Panc1 (cell line): ENCODE data around the gene KCNF1. TPM values are rescaled to one million over a fixed set of nuclear protein-coding genes. Genes with fewer than 3 reads are reported as not detected.

ENCODE experiments used
- ATAC-seq: fragments of 200-7000 bp; cut with Tn5 transposase; 2 replicates; pipeline ENCODE4 v1.9.1; 2020; ENCODE audit warnings: mild to moderate bottlenecking, moderate library complexity
- BruUV-seq: library from RNA; stranded (reverse); fragments of 400-500 nt; replicated peaks from 2 replicates; lab custom pipeline; 2021; lab: Mats Ljungman, UMichigan
- CTCF ChIA-PET: fragments of 300-600 bp; sonication (Branson Sonifier 250); formaldehyde crosslinking; loops from one replicate; lab custom pipeline; 2022; ENCODE audit warnings: antibody characterized with exemption; lab: Charles Lee
- POLR2A ChIA-PET: fragments of 300-600 bp; sonication (Branson Sonifier 250); formaldehyde crosslinking; loops from one replicate; lab custom pipeline; 2022; ENCODE audit warnings: antibody characterized with exemption; lab: Charles Lee
- DNase-seq: peaks from one replicate; pipeline ENCODE4 v3.0.0-alpha.2; 2010; ENCODE audit warnings: low read depth, low spot score
- H3K27ac ChIP-seq: 2 replicates; pipeline ENCODE4 v1.5.1; 2011; ENCODE audit warnings: mild to moderate bottlenecking, low read length, inconsistent platforms
- H3K27me3 ChIP-seq: fragments of 200-500 bp; sonication (Bioruptor generic); 2 replicates; pipeline ENCODE4 v1.6.0; 2014; ENCODE audit warnings: low read length, inconsistent platforms; ENCODE audit not compliant: control insufficient read depth, insufficient read depth
- H3K36me3 ChIP-seq: fragments of 200-500 bp; sonication (Bioruptor generic); 2 replicates; pipeline ENCODE4 v1.5.1; 2014; ENCODE audit warnings: inconsistent platforms, mild to moderate bottlenecking, low read length, moderate library complexity; ENCODE audit not compliant: control insufficient read depth, insufficient read depth
- H3K4me1 ChIP-seq: 2 replicates; pipeline ENCODE4 v1.5.1; 2011; ENCODE audit warnings: inconsistent platforms, mild to moderate bottlenecking, low read length, moderate library complexity; ENCODE audit not compliant: control insufficient read depth, insufficient read depth
- H3K4me3 ChIP-seq, 2 experiments: 2 replicates each; pipeline ENCODE4 v1.5.1; 2011 to 2012; ENCODE audit warnings: low read depth in 2 of 2, low read length in 2 of 2, mild to moderate bottlenecking in 2 of 2, inconsistent platforms in 1 of 2, moderate library complexity in 1 of 2
- H3K9me3 ChIP-seq: fragments of 200-500 bp; sonication (Bioruptor generic); 2 replicates; pipeline ENCODE4 v1.5.1; 2014; ENCODE audit warnings: low read depth, mild to moderate bottlenecking, inconsistent platforms, low read length, moderate library complexity; ENCODE audit not compliant: control insufficient read depth, insufficient read depth
- CTCF ChIP-seq: fragments of 450-650 bp; IDR thresholded peaks from 2 replicates; pipeline ENCODE4 v1.5.1; 2017; ENCODE audit warnings: mild to moderate bottlenecking
- POLR2AphosphoS5 ChIP-seq: IDR thresholded peaks from 2 replicates; pipeline ENCODE4 v1.6.1; 2012; ENCODE audit warnings: mild to moderate bottlenecking, low read depth, low read length, moderate library complexity
- REST ChIP-seq, 2 experiments: IDR thresholded peaks; 2 replicates each; pipeline ENCODE4 v1.6.1; 2011 to 2012; ENCODE audit warnings: low read depth in 2 of 2, control low read depth in 1 of 2, low read length in 1 of 2, mild to moderate bottlenecking in 1 of 2, moderate library complexity in 1 of 2; ENCODE audit not compliant: insufficient read depth in 1 of 2
- SIN3A ChIP-seq: IDR thresholded peaks from 2 replicates; pipeline ENCODE4 v1.6.1; 2012; ENCODE audit warnings: low read depth, mild to moderate bottlenecking, low read length, moderate library complexity, borderline replicate concordance; ENCODE audit not compliant: insufficient read depth
- TCF7L2 ChIP-seq: IDR thresholded peaks from 2 replicates; pipeline ENCODE4 v1.6.1; 2011; ENCODE audit warnings: mild to moderate bottlenecking, low read depth, low read length, inconsistent platforms
- in situ Hi-C: cut with HindIII; loops from 2 replicates; pipeline ENCODE4 v1.10.0; 2016; ENCODE audit warnings: low sequenced_read_pairs, low pct_unique_long_range_greater_than_20kb
- intact Hi-C: fragments of 100-400 bp; cut with micrococcal nuclease; formaldehyde crosslinking; loops from one replicate; pipeline ENCODE4 v1.10.0; 2022; ENCODE audit not compliant: unreplicated experiment
- total RNA-seq: library from RNA; stranded (reverse); gene quantifications from one replicate; pipeline ENCODE4 v1.2.1, GENCODE V29; 2021; ENCODE audit not compliant: unreplicated experiment

Gene KCNF1
- total RNA-seq, 1 experiment from 2014 or later = 0.39 TPM

GRCh38 chr2:10961490-10961875, 49.7 kb downstream of the KCNF1 start:
- intact Hi-C loops = no loop called here
- H3K27me3 ChIP-seq = peaks cover 2% of the 10 kb centered on the region
- TF ChIP-seq POLR2AphosphoS5 (no peak), TCF7L2 (no peak), REST (IDR thresholded peaks at IDR 0.05; ENCODE audit: insufficient read depth in 1 of 2, low read depth in 2 of 2, low read length in 1 of 2) (no peak), SIN3A (no peak), CTCF (no peak)
- no peaks in the 10 kb centered on the region for H3K36me3 ChIP-seq
- no TSS peak for BruUV-seq
- in situ Hi-C loops = no loop called here
- no peaks in the 10 kb centered on the region for H3K9me3 ChIP-seq
- ChIA-PET CTCF (no interaction called here), POLR2A (no interaction called here)
- H3K4me1 ChIP-seq = no peaks in the 10 kb centered on the region
- DNase-seq (no peak), ATAC-seq (no peak)
- no peak overlapping the region for H3K27ac ChIP-seq
- H3K4me3 ChIP-seq = no peak overlapping the region

- Histone ChIP-seq H3K4me1 (no peaks in the 10 kb centered on the region), H3K4me3 (no peak overlapping the region), H3K27ac (no peak overlapping the region), H3K9me3 (no peaks in the 10 kb centered on the region), H3K36me3 (no peaks in the 10 kb centered on the region), H3K27me3 (peaks cover 2% of the 10 kb centered on the region)
- DNase-seq (no peak), ATAC-seq (no peak)
- intact Hi-C loops (no loop called here), in situ Hi-C loops (no loop called here)
- ChIA-PET CTCF (no interaction called here), POLR2A (no interaction called here)
- BruUV-seq = no TSS peak
- TF ChIP-seq REST (IDR thresholded peaks at IDR 0.05; ENCODE audit: insufficient read depth in 1 of 2, low read depth in 2 of 2, low read length in 1 of 2) = no peak
- TF ChIP-seq SIN3A = no peak
- no peak for TF ChIP-seq TCF7L2
- no peak for TF ChIP-seq CTCF
- TF ChIP-seq POLR2AphosphoS5 = no peak
Observed at GRCh38 chr2:10962004-10962403, 50.3 kb downstream of the KCNF1 start.
